Measurements from ENCODE around the gene RNF44. TPM values are rescaled to one million over a fixed set of nuclear protein-coding genes. Genes with fewer than 3 reads are reported as not detected.

RNF44 gene
- total RNA-seq, 3 donors from 2014 or later: 70.2 to 98.4 (median 77.6) TPM

GRCh38 chr5:176486189-176486757, 50.9 kb downstream of the RNF44 start:
- Histone ChIP-seq H3K4me1 (ENCODE audit: low read depth) (no peaks in the 10 kb centered on the region), H3K9me3 (no peaks in the 10 kb centered on the region), H3K4me3 (no peak overlapping the region), H3K36me3 (ENCODE audit: low read depth) (no peaks in the 10 kb centered on the region)
- no peak for TF ChIP-seq CTCF (IDR thresholded peaks at IDR 0.05)
- no peak for DNase-seq
- ATAC-seq: no peak
- intact Hi-C loops (cut with DNase I, micrococcal nuclease): no loop called here

GRCh38 chr5:176485176-176485575, 52.0 kb downstream of the RNF44 start:
- DNase-seq (no peak), ATAC-seq (no peak)
- intact Hi-C loops (cut with DNase I, micrococcal nuclease): no loop called here
- Histone ChIP-seq H3K4me3 (no peak overlapping the region), H3K4me1 (ENCODE audit: low read depth) (no peaks in the 10 kb centered on the region), H3K36me3 (ENCODE audit: low read depth) (no peaks in the 10 kb centered on the region), H3K9me3 (no peaks in the 10 kb centered on the region)
- TF ChIP-seq CTCF (IDR thresholded peaks at IDR 0.05): no peak

GRCh38 chr5:176481711-176482110, 55.5 kb downstream of the RNF44 start:
- no peak for TF ChIP-seq CTCF (IDR thresholded peaks at IDR 0.05)
- intact Hi-C loops (cut with DNase I, micrococcal nuclease): no loop called here
- ATAC-seq (no peak), DNase-seq (no peak)
- no peaks in the 10 kb centered on the region for H3K36me3 ChIP-seq (ENCODE audit: low read depth)
- no peaks in the 10 kb centered on the region for H3K4me1 ChIP-seq (ENCODE audit: low read depth)
- H3K4me3 ChIP-seq: no peak overlapping the region
- no peaks in the 10 kb centered on the region for H3K9me3 ChIP-seq

Other genes starting within 250 kb of the RNF44 start
- gene KIAA1191, start 175.6 kb downstream of the RNF44 start, total RNA-seq: 100 to 1,000 TPM in 2 of 3 donors, 10 to 100 TPM in 1; 63.4 to 106 (median 104) TPM
- gene ARL10, start 171.9 kb downstream of the RNF44 start, total RNA-seq: 10 to 100 TPM in 1 of 3 donors, 1 to 10 TPM in 2; 2.1 to 12.2 (median 2.3) TPM
- gene NOP16, start 148.8 kb downstream of the RNF44 start, total RNA-seq: 10 to 100 TPM; 17.0 to 22.9 (median 18.4) TPM
- gene HIGD2A, start 148.7 kb downstream of the RNF44 start, total RNA-seq: 100 to 1,000 TPM; 186 to 257 (median 198) TPM
- gene CLTB, start 120.9 kb downstream of the RNF44 start, total RNA-seq: 100 to 1,000 TPM; 144 to 234 (median 199) TPM
- 10 to 100 TPM; 33.1 to 36.1 (median 33.4) TPM for gene FAF2, start 89.0 kb downstream of the RNF44 start, total RNA-seq
- 100 to 1,000 TPM in 2 of 3 donors, 10 to 100 TPM in 1; 69.0 to 184 (median 107) TPM for gene CDHR2, start 11.9 kb upstream of the RNF44 start, total RNA-seq
- 1 to 10 TPM; 1.6 to 2.4 (median 1.6) TPM for gene GPRIN1, start 72.8 kb upstream of the RNF44 start, total RNA-seq
- under 1 TPM in 1 of 3 donors, not detected in 2; 0.89 TPM for gene SNCB, start 93.1 kb upstream of the RNF44 start, total RNA-seq
- not detected for gene EIF4E1B, start 93.3 kb upstream of the RNF44 start, total RNA-seq
- gene TSPAN17, start 110.1 kb upstream of the RNF44 start, total RNA-seq: 10 to 100 TPM; 25.7 to 36.3 (median 31.9) TPM

Measured in mucosa of descending colon (tissue), 3 donors.